Measurements from ENCODE around the gene KRT14. TPM values are rescaled to one million over a fixed set of nuclear protein-coding genes. Genes with fewer than 3 reads are reported as not detected.

The KRT14 gene
- total and polyA plus RNA-seq, 2 donors (not counting 3 experiments of a cell fraction or from before 2014, with no cell fraction given): 0.12 to 0.66 TPM

DNA sequence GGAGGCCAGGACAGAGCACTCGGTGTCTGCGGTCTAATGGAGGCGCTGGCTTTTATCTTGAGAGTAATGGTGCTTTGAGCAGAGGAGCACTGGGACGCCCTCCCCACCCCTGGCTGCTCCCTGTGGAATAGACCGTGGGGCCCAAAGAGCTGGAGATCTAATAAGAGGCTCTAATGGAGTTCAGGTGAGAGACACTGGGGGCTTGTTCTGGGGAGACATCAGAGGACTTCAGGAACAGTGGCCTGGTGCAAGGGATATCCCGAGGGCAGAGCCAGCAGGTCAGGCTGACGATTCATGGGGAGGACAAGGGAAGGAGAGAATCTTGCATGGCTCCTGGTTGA lies 49.1 kb downstream of the KRT14 start:
- Histone ChIP-seq H3K9ac (replicated peaks; ENCODE audit: extremely low read depth, insufficient read depth, low read length) (no peak overlapping the region), H4K20me1 (replicated peaks; ENCODE audit: control insufficient read depth, extremely low read depth, insufficient read depth, low read length) (no peaks in the 10 kb centered on the region), H3K27ac (ENCODE audit: insufficient read depth, low read depth, low read length) (no peak overlapping the region), H3K9me1 (replicated peaks; ENCODE audit: control insufficient read depth, extremely low read depth, insufficient read depth, low read length) (no peaks in the 10 kb centered on the region), H3K4me1 (ENCODE audit: control insufficient read depth, extremely low read depth, insufficient read depth, low read length) (no peaks in the 10 kb centered on the region), H3K4me2 (ENCODE audit: insufficient read depth, low read length) (no peak overlapping the region), H3K4me3 (replicated peaks in 1 of 3; ENCODE audit: insufficient read depth in 1 of 3, low read depth in 1 of 3, low read length in 3 of 3) (no peak overlapping the region), H3K36me3 (ENCODE audit: control insufficient read depth in 2 of 2, extremely low read depth in 1 of 2, insufficient read depth in 2 of 2, low read length in 2 of 2) (no peaks in the 10 kb centered on the region), H3K9me3 (replicated peaks; ENCODE audit: control insufficient read depth, insufficient read depth, low read length) (no peaks in the 10 kb centered on the region), H3K27me3 (ENCODE audit: control insufficient read depth in 2 of 2, insufficient read depth in 2 of 2, low read length in 2 of 2) (no peaks in the 10 kb centered on the region), H2AFZ (ENCODE audit: low read depth, low read length) (no peak overlapping the region), H3K79me2 (ENCODE audit: control insufficient read depth, insufficient read depth, low read length) (no peaks in the 10 kb centered on the region)
- no TSS peak for BruUV-seq (replicated peaks)
- TF ChIP-seq POLR2A (IDR thresholded peaks at IDR 0.05; ENCODE audit: low read depth, low read length): no peak
- TF ChIP-seq JUN (IDR thresholded peaks at IDR 0.05; ENCODE audit: borderline replicate concordance, insufficient read depth, insufficient read length, low read depth): no peak
- TF ChIP-seq MAX (IDR thresholded peaks at IDR 0.05; ENCODE audit: insufficient read depth, insufficient read length): no peak
- no peak for TF ChIP-seq GATA2 (IDR thresholded peaks at IDR 0.05; ENCODE audit: insufficient read depth, insufficient read length, low read depth, low read length)
- TF ChIP-seq MYC (IDR thresholded peaks at IDR 0.05; ENCODE audit: low read depth, low read length): no peak
- no peak for TF ChIP-seq EZH2 (IDR thresholded peaks at IDR 0.05; ENCODE audit: borderline replicate concordance, low read depth, low read length, severe bottlenecking)
- no peak for TF ChIP-seq CTCF (IDR thresholded peaks at IDR 0.05; ENCODE audit: extremely low read depth in 1 of 2, insufficient read depth in 1 of 2, low read depth in 1 of 2, low read length in 2 of 2)
- TF ChIP-seq POLR2AphosphoS5 (IDR thresholded peaks at IDR 0.05; ENCODE audit: insufficient read depth, low read depth, low read length): no peak
- TF ChIP-seq FOS (IDR thresholded peaks at IDR 0.05; ENCODE audit: borderline replicate concordance, insufficient read depth, low read length): no peak
- intact Hi-C loops (cut with micrococcal nuclease) (no loop called here), dilution Hi-C loops (cut with MboI; ENCODE audit: extremely low pct_ligation_motif_present, low sequenced_read_pairs) (no loop called here)
- no peak for FAIRE-seq
- ChIA-PET POLR2A (no interaction called here), CTCF (interaction anchor here (4.2 kb wide), 1 partner anchor 11 kb away, joined by 46 read pairs; no protein-coding TSS in a partner anchor)
- DNase-seq (ENCODE audit: low read depth, low spot score): no peak

Measured in endothelial cell of umbilical vein (primary cell).